ENCODE measurements around the gene COX4I2.
"Not testable (repeated sequence)": the region's sequence is repeated elsewhere in the genome, so short reads cannot be mapped to it uniquely, and the experiment has no call there.

DNA sequence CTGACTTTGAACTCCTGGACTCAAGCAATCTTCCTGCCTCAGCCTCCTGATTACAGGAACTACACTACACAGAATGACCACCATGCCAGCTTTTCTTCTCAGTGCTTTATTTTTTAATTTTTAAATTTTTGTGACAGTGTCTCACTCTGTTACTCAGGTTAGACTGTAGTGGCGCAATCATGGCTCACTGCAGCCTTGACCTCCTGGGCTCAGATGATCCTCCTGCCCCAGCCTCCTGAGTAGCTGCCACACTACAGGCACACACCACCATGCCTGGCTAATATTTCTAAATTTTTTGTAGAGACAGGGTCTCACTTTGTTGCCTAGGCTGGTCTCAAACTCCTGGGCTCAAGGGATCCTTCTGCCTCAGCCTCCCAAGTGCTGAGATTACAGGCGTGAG lies 31.2 kb downstream of the COX4I2 start:
- TF ChIP-seq POLR2A (IDR thresholded peaks at IDR 0.05; ENCODE audit: low read depth, low read length); SMC3 (IDR thresholded peaks at IDR 0.05; ENCODE audit: low read depth, low read length); RAD21 (IDR thresholded peaks at IDR 0.05; ENCODE audit: low read length); FOS (IDR thresholded peaks at IDR 0.05; ENCODE audit: low read depth, low read length); MXI1 (IDR thresholded peaks at IDR 0.05; ENCODE audit: borderline replicate concordance, low read depth, low read length); MAZ (IDR thresholded peaks at IDR 0.05; ENCODE audit: borderline replicate concordance, low read depth, low read length); RFX5 (IDR thresholded peaks at IDR 0.05; ENCODE audit: low read depth, low read length); BHLHE40 (IDR thresholded peaks at IDR 0.05; ENCODE audit: low read depth, low read length); NFE2L2 (IDR thresholded peaks at IDR 0.05; ENCODE audit: low read depth, low read length); CHD1 (IDR thresholded peaks at IDR 0.05; ENCODE audit: low read depth, low read length): not testable (repeated sequence)
- TF ChIP-seq, protein P1, sequence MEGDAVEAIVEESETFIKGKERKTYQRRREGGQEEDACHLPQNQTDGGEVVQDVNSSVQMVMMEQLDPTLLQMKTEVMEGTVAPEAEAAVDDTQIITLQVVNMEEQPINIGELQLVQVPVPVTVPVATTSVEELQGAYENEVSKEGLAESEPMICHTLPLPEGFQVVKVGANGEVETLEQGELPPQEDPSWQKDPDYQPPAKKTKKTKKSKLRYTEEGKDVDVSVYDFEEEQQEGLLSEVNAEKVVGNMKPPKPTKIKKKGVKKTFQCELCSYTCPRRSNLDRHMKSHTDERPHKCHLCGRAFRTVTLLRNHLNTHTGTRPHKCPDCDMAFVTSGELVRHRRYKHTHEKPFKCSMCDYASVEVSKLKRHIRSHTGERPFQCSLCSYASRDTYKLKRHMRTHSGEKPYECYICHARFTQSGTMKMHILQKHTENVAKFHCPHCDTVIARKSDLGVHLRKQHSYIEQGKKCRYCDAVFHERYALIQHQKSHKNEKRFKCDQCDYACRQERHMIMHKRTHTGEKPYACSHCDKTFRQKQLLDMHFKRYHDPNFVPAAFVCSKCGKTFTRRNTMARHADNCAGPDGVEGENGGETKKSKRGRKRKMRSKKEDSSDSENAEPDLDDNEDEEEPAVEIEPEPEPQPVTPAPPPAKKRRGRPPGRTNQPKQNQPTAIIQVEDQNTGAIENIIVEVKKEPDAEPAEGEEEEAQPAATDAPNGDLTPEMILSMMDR (conservative IDR thresholded peaks at IDR 0.05; ENCODE audit: low read depth, low read length) = not testable (repeated sequence)
- peak; percentile 35; the same call in 1 of the 2 replicates for TF ChIP-seq CEBPB (IDR thresholded peaks at IDR 0.05; ENCODE audit: low read depth, low read length)
